Measurements from ENCODE around the gene FANK1. TPM values are rescaled to one million over a fixed set of nuclear protein-coding genes. Genes with fewer than 3 reads are reported as not detected.

Gene FANK1
- total and polyA plus RNA-seq, 5 experiments from 2014 or later: 0.52 to 0.96 TPM; not detected in 3

- ATAC-seq: no peak
These were observed 161.1 kb downstream of the FANK1 start for GRCh38 chr10:126057494-126057893.

GRCh38 chr10:126058104-126058503 is 161.7 kb downstream of the FANK1 start:
- ATAC-seq: no peak
- Mint-ChIP-seq H3K27me3 (peaks cover 1 to 16% (median 8%) of the 10 kb centered on the region in 5 donors), H3K36me3 (peaks cover 0 to 2% (median 0%) of the 10 kb centered on the region in 3 donors), H3K4me3 (no peak overlapping the region), H3K27ac (no peak overlapping the region), H3K9me3 (peaks cover 0 to 2% (median 0%) of the 10 kb centered on the region in 9 donors), H3K4me1 (no peaks in the 10 kb centered on the region)
- POLR2A ChIA-PET: no interaction called here
- DNase-seq: no peak

More at GRCh38 chr10:126057494-126057893, 161.1 kb downstream of the FANK1 start:
- DNase-seq: no peak
- H3K27ac Mint-ChIP-seq: no peak overlapping the region
- H3K4me3 Mint-ChIP-seq: no peak overlapping the region
- peaks cover 1 to 18% (median 8%) of the 10 kb centered on the region in 5 donors for H3K27me3 Mint-ChIP-seq
- H3K4me1 Mint-ChIP-seq: no peaks in the 10 kb centered on the region
- H3K36me3 Mint-ChIP-seq: peaks cover 0 to 2% (median 0%) of the 10 kb centered on the region in 3 donors
- POLR2A ChIA-PET: no interaction called here
- H3K9me3 Mint-ChIP-seq: peaks cover 0 to 2% (median 0%) of the 10 kb centered on the region in 9 donors

GRCh38 chr10:126058507-126058906 is 162.1 kb downstream of the FANK1 start:
- POLR2A ChIA-PET: no interaction called here
- peaks cover 1 to 16% (median 8%) of the 10 kb centered on the region in 5 donors for H3K27me3 Mint-ChIP-seq
- ATAC-seq (no peak), DNase-seq (no peak)
- peaks cover 0 to 2% (median 0%) of the 10 kb centered on the region in 3 donors for H3K36me3 Mint-ChIP-seq
- H3K4me3 Mint-ChIP-seq: no peak overlapping the region
- no peaks in the 10 kb centered on the region for H3K4me1 Mint-ChIP-seq
- H3K27ac Mint-ChIP-seq: no peak overlapping the region
- H3K9me3 Mint-ChIP-seq: peaks cover 0 to 2% (median 0%) of the 10 kb centered on the region in 9 donors

Other genes with a start within 250 kb of the FANK1 start
- gene TEX36, start 213.4 kb upstream of the FANK1 start, total RNA-seq: not detected
- not detected for gene TEX36, start 213.4 kb upstream of the FANK1 start, polyA plus RNA-seq
- gene EDRF1, start 176.9 kb upstream of the FANK1 start, total RNA-seq: 10 to 100 TPM; 58.1 to 61.4 TPM
- gene EDRF1, start 176.9 kb upstream of the FANK1 start, polyA plus RNA-seq: 10 to 100 TPM; 10.3 to 12.8 (median 11.6) TPM
- under 1 TPM; 0.18 to 0.71 TPM for gene MMP21, start 120.7 kb upstream of the FANK1 start, total RNA-seq
- gene MMP21, start 120.7 kb upstream of the FANK1 start, polyA plus RNA-seq: not detected
- gene UROS, start 73.3 kb upstream of the FANK1 start, total RNA-seq: 10 to 100 TPM; 37.8 to 40.6 TPM
- gene UROS, start 73.3 kb upstream of the FANK1 start, polyA plus RNA-seq: 10 to 100 TPM; 62.2 to 71.8 (median 66.5) TPM
- 10 to 100 TPM; 46.3 to 54.9 TPM for gene BCCIP, start 73.0 kb upstream of the FANK1 start, total RNA-seq
- gene BCCIP, start 73.0 kb upstream of the FANK1 start, polyA plus RNA-seq: 10 to 100 TPM; 87.8 to 94.0 (median 93.6) TPM
- 10 to 100 TPM; 17.3 to 19.1 TPM for gene DHX32, start 15.3 kb upstream of the FANK1 start, total RNA-seq
- 10 to 100 TPM; 11.5 to 17.3 (median 14.2) TPM for gene DHX32, start 15.3 kb upstream of the FANK1 start, polyA plus RNA-seq

All from naive thymus-derived CD8-positive, alpha-beta T cell (primary cell).